Stimulated activated CD4-positive, alpha-beta T cell treated with anti-CD3 and anti-CD28 coated beads, Interleukin-12 subunit alpha, Interleukin-12 subunit beta, amount 100 ng/mL, for 48 hours (primary cell): ENCODE data around the gene ATP4A.
A peak's percentile ranks its signal among the peaks of the same experiment; 100 is the strongest.
"Not testable (repeated sequence)": the region's sequence is repeated elsewhere in the genome, so short reads cannot be mapped to it uniquely, and the experiment has no call there.

Experiments used
- DNase-seq, 3 donors: peaks; one replicate each; pipeline ENCODE4 v3.0.0-alpha.2; 2020; ENCODE audit warnings: low read depth in 2 of 3, low spot score in 1 of 3

Gene ATP4A

DNA sequence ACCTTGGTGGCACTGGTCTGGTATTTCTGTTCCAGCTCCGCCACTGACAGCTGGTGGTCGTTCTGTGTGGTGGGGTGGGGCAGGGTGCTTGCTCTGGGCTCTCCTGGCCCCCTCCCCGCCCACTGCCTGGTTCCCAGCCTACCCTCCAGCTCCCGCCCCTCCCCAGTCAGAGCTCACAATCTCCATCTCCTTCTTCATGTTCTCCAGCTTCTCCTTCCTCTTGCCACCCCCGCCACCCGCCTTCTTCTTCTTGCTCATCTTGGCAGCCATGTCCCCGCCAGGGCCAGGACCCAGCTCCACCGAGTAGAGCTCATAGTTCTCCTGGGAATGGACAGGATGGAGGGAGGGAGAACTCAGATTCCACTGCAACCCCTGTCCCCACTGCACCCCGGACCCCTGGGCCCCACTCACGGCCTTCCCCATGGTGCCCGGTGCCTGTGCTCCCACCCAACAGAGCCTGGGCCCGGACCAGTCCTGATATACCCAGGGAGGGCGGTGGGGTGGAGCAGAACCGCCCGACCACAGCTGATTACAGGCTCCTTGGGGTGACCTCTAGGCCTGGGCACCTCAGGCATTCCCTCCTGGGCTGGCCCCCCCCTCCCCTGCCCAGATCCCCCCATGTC lies at the start of gene ATP4A:
TSS of gene ATP4A (minus strand) at position 452 of the 623 bp plus-strand sequence. CDS start at position 423, 29 bp downstream.
- DNase-seq: no peak

DNA sequence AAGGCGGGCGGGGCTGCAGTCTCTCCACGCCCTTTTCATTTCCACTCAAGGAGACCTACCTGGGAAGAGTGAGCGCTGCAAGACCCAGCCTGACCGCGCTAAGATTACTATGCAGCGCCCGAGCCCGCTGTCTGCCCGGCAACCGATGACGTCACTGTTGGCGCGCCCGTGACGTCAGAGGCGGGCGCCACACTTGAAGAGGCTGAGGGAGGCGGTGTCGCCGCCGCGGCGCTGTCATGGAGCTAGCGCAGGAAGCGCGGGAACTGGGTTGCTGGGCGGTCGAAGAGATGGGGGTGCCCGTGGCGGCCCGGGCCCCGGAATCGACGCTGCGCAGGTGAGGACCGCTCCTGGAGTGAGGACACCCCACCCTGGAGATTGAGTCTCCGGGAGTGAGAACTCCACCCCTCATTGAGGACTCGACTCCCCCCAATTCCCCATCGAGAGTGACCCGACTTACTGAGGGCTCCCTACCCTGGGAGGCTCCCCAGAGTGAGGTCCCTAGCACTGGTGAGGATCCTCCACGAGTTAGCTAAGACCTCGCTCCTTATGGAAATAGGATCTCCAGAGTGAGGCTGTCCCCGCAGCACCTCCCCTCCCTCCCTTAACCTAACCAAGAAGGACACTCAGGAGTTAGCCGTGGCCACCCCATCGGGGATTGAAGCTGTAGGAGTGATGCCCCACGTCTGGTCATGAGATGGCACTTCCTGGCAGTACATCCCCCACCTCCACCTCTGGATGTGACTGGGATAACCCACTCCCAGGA lies 49.3 kb upstream of the ATP4A start, which contains the start of gene HAUS5:
TSS of gene HAUS5 (plus strand) at position 177 of the 763 bp plus-strand sequence. CDS start at position 237, 60 bp downstream.
- DNase-seq: peak; percentile 91 to 97 (median 92)

DNA sequence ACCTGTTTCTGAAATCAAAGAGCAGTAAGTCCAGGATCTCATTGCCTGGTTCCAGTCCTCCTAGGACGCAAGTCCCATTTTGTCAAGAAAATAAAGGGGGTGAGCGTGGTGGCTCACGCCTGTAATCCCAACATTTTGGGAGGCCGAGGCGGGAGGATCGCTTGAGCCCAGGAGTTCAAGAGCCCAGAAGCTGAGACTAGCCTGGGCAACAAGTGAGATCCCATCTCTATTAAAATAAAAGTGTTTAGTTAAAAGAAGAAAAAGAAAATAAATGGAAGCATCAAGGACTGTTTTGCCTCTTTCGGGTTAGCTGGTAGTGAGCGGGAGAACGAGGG lies 48.7 kb upstream of the ATP4A start:
- no peak for DNase-seq

DNA sequence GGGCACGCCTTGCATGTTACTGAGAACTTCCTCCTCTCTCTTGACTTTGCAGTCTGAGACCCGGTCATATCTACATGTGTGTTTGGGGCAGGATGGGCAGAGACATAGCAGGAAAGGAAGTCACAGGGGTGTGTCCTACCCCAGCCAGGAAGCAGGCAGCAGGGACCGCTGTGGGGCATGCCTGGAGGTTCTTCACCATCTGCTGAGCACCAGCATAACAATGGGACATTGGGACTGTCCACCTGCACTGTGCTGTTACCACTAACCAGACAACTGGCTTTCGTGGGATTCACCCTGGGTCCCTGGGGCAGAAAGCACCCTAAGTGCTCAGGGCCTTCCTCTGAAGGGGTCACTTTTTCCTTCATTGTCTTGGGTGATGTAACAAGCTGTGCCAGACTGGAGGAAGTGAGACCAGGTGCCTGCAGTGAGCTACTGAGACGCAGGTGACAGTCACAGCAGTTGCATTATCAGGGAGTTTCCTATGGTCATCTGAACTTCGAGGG lies 46.4 kb upstream of the ATP4A start:
- no peak for DNase-seq

DNA sequence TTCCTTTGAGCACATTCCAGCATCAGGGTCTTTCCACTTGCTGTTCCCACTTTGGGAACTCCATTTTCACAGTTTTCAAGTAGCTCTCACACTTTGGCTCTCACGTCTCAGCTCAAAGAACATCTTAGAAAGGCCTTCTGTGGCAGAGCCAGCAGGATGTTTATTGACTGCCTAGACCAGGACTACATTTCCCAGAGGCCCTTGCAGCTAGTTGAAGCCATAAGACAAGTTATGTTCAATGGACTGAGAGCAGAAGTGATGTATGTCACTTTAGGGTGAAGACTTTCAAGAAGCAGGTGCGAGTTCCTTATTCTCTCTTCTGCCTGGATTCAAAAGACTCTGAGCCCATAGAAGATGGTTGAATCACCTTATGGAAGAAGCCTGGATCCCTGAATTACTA lies 44.8 kb upstream of the ATP4A start:
- DNase-seq: no peak

DNA sequence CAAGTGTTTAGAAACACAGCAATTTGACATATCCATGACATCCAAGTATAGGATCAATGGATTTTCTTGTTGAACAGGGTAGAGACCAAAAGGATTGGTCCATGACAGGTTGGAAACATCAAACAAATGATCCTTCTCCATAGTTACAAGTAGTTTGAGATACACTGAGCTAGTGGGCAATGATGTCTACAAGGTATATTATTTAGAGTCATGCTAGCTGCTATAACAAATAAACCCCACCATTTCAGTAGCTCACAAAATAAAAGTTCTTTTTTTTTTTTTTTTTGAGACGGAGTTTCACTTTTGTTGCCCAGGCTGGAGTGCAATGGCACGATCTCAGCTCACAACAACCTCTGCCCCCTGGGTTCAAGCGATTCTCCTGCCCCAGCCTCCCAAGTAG lies 44.2 kb upstream of the ATP4A start:
- no peak for DNase-seq

DNA sequence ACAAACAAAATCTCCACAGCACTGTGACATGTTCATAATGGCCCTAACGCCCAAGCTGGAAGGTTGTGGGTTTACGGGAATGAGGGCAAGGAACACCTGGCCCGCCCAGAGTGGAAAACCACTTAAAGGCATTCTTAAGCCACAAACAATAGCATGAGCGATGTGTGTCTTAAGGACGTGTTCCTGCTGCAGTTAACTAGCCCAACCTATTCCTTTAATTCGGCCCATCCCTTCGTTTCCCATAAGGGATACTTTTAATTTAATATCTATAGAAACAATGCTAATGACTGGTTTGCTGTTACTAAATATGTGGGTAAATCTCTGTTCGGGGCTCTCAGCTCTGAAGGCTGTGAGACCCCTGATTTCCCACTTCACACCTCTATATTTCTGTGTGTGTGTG lies 43.7 kb upstream of the ATP4A start:
- not testable (repeated sequence) for DNase-seq

DNA sequence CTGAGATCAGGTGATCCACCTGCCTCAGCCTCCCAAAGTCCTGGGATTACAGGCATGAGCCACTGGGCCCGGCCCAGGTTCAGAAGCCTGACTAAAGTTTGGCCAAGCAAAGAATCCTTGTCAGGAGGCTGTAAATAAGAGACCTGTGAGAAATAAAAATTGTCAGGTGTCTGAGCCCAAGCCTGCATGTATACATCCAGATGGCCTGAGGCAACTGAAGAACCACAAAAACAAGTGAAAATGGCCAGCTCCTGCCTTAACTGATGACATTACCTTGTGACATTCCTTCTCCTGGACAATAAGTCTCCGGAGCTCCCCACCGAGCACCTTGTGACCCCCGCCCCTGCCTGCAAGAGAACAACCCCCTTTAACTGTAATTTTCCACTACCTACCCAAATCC lies 41.0 kb upstream of the ATP4A start:
- DNase-seq: not testable (repeated sequence)

DNA sequence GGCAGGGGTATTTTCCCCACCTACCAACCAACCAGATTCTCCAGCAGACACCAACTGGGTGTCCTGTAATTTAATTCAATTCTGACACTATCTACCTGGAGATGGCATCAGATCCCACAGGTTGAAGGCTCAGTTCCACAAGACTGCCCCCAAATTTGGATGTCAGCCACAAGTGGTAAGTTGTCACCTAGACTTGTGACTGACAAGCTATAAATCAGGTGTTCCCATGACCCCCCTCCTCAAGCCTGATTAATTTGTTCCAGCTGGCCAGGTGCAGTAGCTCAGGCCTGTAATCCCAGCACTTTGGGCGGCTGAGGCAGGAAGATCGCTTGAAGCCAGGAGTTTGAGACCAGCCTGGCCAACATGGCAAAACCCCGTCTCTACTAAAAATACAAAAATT lies 38.5 kb upstream of the ATP4A start:
- no peak for DNase-seq

DNA sequence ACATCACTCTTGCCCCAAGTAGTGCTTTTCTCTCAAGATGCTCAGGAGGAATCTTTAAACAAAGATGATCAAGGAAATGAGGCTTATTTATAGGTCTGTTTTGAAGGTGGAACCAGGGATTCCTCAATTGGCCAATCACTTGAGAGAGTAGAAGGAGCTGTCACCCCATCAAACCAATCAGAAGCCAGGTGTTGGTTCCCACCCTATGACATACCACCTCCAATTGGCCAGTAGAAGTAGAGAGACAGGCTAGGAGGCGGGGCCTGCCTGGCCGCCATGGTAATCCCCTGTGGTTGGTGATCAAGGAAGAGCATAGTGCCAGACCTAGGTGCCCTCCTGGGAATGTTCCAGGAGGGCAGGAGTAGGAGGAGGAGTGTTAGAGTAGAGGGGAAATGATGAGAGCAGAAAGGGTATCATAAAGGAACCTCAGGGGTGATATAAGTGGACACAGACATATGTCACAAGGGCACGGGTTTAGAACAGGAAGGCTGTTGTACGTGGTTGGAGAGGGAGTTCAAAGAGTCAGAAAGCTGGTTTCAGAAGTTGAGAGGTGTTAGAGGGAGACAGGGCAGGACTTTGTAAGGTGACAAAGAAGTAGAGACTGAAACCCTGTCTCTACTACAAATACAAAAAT lies 33.0 kb upstream of the ATP4A start:
- DNase-seq: peak in 1 of 3 donors; percentile 14

DNA sequence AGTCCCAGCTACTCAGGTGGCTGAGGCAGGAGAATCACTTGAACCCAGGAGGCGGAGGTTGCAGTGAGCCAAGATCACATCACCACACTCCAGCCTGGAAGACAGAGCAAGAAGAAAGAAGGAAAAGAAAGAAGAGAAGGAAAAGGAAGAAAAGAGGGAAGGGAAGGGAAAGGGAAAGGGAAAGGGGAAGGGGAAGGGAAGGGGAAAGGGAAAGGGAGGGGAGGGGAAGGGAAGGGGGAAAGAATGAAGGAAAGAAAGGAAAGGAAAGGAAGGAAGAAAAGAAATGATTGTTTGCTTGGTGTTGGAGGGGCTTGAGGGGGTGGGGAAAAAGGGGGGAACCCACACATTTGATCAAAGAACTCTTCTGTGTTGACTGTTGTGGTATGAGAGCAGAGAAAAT lies 32.5 kb upstream of the ATP4A start:
- no peak for DNase-seq

DNA sequence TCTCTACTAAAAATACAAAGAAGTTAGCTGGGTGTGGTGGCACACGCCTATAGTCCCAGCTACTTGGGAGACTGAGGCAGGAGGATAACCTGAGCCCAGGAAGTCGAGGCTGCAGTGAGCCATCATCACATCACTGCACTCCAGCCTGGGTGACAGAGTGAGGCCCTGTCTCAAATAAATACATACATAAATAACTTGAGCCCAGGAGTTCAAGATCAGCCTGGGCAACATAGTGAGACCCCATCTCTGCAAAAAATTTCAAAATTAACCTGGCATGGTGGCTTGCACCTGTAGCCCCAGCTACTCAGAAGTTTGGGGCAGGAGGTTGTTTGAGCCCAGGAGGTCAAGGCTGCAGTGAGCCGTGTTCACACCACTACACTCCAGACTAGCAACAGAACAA lies 31.6 kb upstream of the ATP4A start:
- DNase-seq: not testable (repeated sequence)

DNA sequence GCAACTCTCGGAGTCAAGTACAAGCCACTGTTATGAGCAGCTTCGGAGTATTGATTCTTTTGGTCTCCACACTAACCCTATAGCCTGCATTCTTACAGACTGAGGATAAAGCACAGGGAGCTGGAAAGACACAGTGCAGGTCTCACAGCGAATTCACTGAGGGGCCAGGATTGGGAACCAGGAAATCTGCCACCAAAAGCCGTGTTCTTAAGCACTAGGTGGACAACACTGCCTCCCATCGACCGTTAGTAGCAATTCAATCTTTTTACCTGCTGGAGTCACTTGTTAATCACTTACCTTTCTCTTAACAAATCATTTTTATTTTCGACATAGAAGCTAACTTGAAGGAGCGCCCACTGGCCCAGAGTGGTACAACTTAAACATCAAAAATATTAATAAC lies 28.8 kb upstream of the ATP4A start:
- no peak for DNase-seq

DNA sequence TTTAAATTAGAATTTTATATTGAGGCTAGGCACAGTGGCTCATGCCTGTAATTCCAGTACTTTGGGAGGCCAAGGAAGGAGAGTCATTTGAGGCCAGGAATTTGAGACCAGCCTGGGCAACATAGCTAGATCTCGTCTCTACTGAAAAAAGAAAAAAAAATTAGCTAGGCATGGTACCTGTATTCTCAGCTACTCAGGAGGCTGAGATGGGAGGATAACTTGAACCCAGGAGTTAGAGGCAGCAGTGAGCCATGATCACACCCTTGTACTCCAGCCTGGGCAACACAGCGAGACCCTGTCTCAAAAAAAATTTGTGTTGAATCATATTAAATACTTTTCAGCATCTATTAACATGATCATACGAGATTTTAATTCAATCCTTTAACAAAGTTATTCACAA lies 27.4 kb upstream of the ATP4A start:
- DNase-seq: no peak

DNA sequence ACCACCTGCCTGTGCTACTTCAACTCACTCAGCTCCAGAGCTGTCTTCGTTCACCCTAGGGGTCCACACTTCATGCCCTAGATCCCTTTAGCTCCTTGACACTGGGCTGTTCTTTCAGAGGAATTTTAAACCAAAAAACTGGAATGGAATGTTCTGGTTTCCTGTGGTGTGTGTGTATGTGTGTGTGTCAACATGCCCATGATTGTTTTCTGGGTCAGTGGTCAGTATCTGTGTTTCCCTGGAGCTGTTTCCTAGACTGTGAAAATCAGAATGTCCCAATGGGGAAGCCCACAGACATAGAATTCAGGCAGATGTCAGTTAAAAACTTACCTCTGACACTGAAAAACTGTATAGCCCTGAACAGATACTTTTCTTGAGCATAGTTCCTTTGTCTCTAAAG lies 23.9 kb upstream of the ATP4A start:
- DNase-seq: no peak

DNA sequence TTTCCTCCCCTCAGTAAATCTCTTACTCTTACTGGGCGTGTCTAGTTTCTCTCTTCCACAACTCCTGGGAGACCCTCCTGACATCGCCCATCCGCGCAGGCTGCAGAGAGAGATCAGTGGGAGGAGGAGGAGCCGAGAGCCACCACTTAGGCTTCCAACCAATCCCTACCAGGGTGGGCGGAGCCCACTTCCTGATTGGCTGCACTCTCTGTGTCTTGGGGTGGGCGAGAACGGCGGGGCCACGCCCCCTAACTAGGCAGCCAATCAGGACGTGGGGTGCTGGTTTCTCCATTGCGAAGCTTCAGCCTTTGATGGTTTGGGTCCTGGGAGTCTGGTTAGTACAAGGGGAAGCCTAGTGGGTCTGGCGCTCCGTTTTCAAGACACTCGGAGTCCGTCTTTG lies 22.4 kb upstream of the ATP4A start, which contains the start of gene PMIS2:
TSS of gene PMIS2 (plus strand) at position 326 of the 400 bp plus-strand sequence. CDS start 87 bp downstream, outside the sequence.
- DNase-seq: peak in 1 of 3 donors; percentile 13

DNA sequence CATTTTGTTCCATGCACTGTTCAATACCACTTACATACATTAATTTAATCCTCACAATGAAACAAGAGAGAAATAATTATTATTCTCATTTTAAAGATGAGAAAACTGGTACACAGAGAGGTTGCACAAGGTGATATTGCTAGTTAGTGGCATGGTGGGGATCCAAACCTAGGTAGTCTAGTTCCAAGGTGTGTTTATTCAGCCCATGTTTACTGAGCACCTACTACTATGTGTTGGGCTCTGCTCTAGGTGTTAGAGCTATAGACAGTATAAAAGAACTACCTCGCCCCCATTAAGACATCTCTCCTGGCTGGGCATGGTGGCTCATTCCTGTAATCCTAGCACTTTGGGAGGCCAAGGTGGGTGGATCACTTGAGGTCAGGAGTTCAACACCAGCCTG lies 19.3 kb upstream of the ATP4A start:
- DNase-seq: no peak

DNA sequence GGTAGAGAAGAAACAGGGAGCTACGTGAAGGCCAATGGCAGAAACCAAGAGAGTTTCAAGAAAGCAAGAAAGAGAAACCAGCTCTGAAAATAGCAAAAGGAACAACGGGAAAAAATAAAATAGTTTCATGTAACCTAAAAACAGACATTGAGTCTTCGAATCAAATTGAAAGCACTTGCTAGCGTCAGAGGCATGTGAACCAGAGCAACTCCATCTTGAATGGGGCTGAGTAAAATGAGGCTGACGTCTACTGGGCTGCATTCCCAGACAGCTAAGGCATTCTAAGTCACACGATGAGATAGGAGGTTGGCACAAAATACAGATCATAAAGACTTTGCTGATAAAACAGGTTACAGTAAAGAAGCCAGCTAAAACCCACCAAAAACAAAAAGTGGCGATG lies 15.2 kb upstream of the ATP4A start:
- DNase-seq: no peak

DNA sequence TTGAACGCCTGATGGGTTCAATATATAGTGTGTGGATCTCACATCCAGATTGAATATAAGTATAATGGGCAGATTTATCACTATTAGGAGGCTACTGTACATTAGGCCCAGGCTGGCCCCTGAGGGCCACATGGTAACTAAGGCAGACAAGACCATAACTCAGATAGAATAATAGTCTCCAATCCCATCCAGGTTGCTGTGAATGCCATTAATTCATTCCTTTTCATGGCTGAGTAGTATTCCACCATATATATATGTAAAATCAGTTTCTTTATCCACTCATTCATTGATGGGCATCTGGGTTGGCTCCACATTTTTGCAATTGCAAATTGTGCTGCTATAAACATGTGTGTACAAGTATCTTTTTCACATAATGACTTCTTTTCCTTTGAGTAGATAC lies 14.5 kb upstream of the ATP4A start:
- DNase-seq: no peak

DNA sequence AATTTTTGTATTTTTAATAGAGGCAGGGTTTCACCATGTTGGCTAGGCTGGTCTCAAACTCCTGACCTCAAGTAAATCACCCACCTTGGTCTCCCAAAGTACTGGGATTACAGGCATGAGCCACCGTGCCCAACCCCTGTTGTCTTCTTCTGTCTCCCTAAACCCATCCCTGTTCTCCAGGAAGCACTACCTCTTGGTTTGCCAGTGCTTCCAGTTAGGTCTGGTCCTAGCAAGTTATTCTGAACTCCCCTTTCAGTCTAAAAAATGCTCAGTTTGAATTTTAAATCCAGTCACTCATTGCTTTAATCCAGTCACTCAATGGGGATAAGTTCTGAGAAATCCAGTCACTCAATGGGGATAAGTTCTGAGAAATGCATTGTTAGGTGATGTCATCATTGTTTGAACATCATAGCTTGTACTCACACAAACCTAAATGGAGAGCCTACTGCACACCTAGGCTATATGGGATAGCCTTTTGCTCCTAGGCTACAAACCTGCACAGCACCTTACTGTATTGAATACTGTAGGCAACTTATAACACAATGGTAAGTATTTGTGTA lies 8.0 kb upstream of the ATP4A start:
- DNase-seq: no peak

DNA sequence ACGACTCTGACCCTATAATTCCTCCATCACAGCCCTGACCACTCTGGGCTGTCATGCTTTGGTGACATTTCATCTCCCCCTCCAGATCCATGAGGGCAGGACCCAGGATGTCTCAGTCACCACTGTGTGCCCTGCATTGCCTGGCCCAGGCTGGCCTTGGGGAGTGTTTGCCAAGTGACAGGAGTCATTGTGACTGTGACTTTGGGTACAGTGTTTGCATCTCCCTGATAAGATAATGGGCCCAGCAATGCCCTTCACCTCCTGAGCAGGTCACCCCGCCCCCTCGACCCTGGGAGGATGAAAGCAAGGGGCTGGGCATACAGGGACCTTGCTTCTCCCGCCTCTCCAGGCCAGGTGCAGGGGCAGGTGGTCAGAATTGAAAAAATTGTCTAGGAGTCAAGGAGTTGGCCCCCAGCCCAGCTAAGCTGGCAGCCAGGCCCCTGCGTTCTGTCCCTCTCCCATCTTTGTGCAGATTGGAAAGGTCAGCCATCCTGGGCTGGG lies 5.9 kb upstream of the ATP4A start:
- DNase-seq: no peak

DNA sequence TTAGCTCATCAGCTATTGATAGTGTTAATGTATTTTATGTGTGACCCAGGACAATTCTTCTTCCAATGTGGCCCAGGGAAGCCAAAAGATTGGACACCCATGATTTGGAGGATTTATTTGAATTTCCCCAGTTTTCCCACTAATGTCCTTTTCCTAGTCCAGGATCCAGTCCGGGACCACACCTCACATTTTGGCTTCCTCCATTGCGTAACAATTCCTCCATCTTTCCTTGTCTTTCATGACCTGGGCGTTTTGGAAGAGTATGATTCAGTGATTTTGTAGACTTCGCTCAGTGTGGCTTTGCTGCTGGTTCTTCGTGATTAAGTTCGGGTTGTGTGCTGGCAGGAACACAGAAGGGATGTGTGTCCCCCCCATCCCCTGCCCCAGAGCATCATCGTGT lies 3.3 kb upstream of the ATP4A start:
- DNase-seq: no peak
